ENCODE measurements around the gene CUTA. TPM values are rescaled to one million over a fixed set of nuclear protein-coding genes. Genes with fewer than 3 reads are reported as not detected.

CUTA gene
- total RNA-seq, 1 experiment from 2014 or later = 186 TPM

DNA sequence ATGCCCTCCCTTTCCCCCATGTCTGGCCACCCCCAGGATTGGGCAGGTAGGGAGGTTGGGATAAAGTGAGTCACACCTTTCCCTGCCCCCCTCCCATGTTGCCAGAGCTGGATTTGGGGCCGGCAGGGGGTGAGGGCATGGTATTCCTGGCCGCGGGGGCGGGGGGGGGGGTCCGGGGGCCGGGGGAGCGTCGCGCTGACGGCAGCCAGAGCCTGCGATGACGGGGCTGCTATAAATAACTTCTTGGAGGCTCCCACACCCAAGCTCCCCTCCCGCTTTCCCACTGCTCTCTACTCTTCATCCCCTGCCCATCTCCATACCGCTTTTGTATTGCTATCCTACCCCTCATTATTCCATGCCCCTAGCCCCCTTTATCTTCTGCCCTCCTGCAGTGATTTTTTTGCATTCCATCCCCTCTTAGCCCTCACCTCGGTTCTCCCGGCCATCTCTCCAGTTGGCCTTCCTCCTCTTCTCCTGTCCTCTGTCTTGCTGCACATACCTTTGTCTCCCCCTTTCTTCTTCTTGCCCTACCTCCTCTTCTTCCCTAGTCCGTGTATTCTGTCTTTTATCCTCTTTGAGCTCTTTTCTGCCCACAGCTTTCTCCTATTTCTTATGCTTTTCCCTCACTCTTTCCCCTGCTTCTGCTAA lies 15.8 kb upstream of the CUTA start:
- no TSS peak for BruUV-seq (replicated peaks)
- H3K4me3 ChIP-seq (replicated peaks in 1 of 2; ENCODE audit: low read depth in 1 of 2, low read length in 2 of 2) = peak overlapping the region in 1 of 2 experiments; percentile 8; a peak in 1 of 4 replicates
- ChIA-PET POLR2A (no interaction called here), CTCF (no interaction called here), RAD21 (ENCODE audit: low non-redundant PET in 1 of 2, low total read pairs in 2 of 2, uncharacterized antibody in 2 of 2, unreplicated experiment in 2 of 2) (no interaction called here)
- H3K27me3 ChIP-seq (ENCODE audit: insufficient read depth, low read length) = no peaks in the 10 kb centered on the region
- no peaks in the 10 kb centered on the region for H3K9me3 ChIP-seq (ENCODE audit: control insufficient read depth in 1 of 2, insufficient read depth in 1 of 2, low read depth in 1 of 2, low read length in 2 of 2)
- intact Hi-C loops (cut with micrococcal nuclease) = no loop called here
- peak overlapping the region; percentile 14; the same call in 1 of the 2 replicates for H3K9ac ChIP-seq (ENCODE audit: low read length)
- H3K79me2 ChIP-seq (ENCODE audit: insufficient read depth, low read length) = no peaks in the 10 kb centered on the region
- ATAC-seq (no peak), DNase-seq (ENCODE audit: low read depth, low spot score) (no peak)
- no peaks in the 10 kb centered on the region for H3K9me2 ChIP-seq (ENCODE audit: insufficient read depth)
- peaks cover 2 to 7% of the 10 kb centered on the region in 2 experiments; a peak in 2 of 4 replicates for H3K36me3 ChIP-seq (ENCODE audit: control insufficient read depth in 1 of 2, insufficient read depth in 2 of 2, low read length in 2 of 2)
- TF ChIP-seq, protein P1, sequence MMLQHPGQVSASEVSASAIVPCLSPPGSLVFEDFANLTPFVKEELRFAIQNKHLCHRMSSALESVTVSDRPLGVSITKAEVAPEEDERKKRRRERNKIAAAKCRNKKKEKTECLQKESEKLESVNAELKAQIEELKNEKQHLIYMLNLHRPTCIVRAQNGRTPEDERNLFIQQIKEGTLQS (IDR thresholded peaks at IDR 0.05) = no peak
- no peak for TF ChIP-seq CBX3 (IDR thresholded peaks at IDR 0.05; ENCODE audit: low read depth)
- TF ChIP-seq, protein P2, sequence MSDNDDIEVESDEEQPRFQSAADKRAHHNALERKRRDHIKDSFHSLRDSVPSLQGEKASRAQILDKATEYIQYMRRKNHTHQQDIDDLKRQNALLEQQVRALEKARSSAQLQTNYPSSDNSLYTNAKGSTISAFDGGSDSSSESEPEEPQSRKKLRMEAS (IDR thresholded peaks at IDR 0.05) = no peak
- TF ChIP-seq RAD21 (IDR thresholded peaks at IDR 0.05; ENCODE audit: low read depth) = no peak
- TF ChIP-seq CEBPB (IDR thresholded peaks at IDR 0.05; ENCODE audit: low read depth) = no peak
- TF ChIP-seq EZH2phosphoT487 (IDR thresholded peaks at IDR 0.05; ENCODE audit: borderline replicate concordance) = no peak
- TF ChIP-seq, protein P3, sequence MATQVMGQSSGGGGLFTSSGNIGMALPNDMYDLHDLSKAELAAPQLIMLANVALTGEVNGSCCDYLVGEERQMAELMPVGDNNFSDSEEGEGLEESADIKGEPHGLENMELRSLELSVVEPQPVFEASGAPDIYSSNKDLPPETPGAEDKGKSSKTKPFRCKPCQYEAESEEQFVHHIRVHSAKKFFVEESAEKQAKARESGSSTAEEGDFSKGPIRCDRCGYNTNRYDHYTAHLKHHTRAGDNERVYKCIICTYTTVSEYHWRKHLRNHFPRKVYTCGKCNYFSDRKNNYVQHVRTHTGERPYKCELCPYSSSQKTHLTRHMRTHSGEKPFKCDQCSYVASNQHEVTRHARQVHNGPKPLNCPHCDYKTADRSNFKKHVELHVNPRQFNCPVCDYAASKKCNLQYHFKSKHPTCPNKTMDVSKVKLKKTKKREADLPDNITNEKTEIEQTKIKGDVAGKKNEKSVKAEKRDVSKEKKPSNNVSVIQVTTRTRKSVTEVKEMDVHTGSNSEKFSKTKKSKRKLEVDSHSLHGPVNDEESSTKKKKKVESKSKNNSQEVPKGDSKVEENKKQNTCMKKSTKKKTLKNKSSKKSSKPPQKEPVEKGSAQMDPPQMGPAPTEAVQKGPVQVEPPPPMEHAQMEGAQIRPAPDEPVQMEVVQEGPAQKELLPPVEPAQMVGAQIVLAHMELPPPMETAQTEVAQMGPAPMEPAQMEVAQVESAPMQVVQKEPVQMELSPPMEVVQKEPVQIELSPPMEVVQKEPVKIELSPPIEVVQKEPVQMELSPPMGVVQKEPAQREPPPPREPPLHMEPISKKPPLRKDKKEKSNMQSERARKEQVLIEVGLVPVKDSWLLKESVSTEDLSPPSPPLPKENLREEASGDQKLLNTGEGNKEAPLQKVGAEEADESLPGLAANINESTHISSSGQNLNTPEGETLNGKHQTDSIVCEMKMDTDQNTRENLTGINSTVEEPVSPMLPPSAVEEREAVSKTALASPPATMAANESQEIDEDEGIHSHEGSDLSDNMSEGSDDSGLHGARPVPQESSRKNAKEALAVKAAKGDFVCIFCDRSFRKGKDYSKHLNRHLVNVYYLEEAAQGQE (IDR thresholded peaks at IDR 0.05; ENCODE audit: low read depth) = no peak
- TF ChIP-seq FOSL1 (IDR thresholded peaks at IDR 0.05; ENCODE audit: low read depth) = no peak
- no peak for TF ChIP-seq SRF (IDR thresholded peaks at IDR 0.05; ENCODE audit: low read depth)
- TF ChIP-seq ZNF274 (IDR thresholded peaks at IDR 0.05; ENCODE audit: low read depth, low read length) = no peak
- no peak for TF ChIP-seq ZFX (IDR thresholded peaks at IDR 0.05)
- TF ChIP-seq, protein P4, sequence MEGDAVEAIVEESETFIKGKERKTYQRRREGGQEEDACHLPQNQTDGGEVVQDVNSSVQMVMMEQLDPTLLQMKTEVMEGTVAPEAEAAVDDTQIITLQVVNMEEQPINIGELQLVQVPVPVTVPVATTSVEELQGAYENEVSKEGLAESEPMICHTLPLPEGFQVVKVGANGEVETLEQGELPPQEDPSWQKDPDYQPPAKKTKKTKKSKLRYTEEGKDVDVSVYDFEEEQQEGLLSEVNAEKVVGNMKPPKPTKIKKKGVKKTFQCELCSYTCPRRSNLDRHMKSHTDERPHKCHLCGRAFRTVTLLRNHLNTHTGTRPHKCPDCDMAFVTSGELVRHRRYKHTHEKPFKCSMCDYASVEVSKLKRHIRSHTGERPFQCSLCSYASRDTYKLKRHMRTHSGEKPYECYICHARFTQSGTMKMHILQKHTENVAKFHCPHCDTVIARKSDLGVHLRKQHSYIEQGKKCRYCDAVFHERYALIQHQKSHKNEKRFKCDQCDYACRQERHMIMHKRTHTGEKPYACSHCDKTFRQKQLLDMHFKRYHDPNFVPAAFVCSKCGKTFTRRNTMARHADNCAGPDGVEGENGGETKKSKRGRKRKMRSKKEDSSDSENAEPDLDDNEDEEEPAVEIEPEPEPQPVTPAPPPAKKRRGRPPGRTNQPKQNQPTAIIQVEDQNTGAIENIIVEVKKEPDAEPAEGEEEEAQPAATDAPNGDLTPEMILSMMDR (IDR thresholded peaks at IDR 0.05 in 2 of 3, conservative IDR thresholded peaks at IDR 0.05 in 1 of 3; ENCODE audit: borderline replicate concordance in 1 of 3, insufficient read depth in 1 of 3, low read depth in 2 of 3, low read length in 2 of 3) = no peak
- no peak for TF ChIP-seq POLR2A (IDR thresholded peaks at IDR 0.05; ENCODE audit: borderline replicate concordance, extremely low read depth, insufficient read depth, insufficient read length)
- no peak for TF ChIP-seq EZH2 (IDR thresholded peaks at IDR 0.05)
- no peak for TF ChIP-seq ELF1 (IDR thresholded peaks at IDR 0.05; ENCODE audit: borderline replicate concordance, low read depth)
- no peak for TF ChIP-seq SP1 (IDR thresholded peaks at IDR 0.05; ENCODE audit: low read depth)
- TF ChIP-seq, protein P5, sequence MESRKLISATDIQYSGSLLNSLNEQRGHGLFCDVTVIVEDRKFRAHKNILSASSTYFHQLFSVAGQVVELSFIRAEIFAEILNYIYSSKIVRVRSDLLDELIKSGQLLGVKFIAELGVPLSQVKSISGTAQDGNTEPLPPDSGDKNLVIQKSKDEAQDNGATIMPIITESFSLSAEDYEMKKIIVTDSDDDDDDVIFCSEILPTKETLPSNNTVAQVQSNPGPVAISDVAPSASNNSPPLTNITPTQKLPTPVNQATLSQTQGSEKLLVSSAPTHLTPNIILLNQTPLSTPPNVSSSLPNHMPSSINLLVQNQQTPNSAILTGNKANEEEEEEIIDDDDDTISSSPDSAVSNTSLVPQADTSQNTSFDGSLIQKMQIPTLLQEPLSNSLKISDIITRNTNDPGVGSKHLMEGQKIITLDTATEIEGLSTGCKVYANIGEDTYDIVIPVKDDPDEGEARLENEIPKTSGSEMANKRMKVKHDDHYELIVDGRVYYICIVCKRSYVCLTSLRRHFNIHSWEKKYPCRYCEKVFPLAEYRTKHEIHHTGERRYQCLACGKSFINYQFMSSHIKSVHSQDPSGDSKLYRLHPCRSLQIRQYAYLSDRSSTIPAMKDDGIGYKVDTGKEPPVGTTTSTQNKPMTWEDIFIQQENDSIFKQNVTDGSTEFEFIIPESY (IDR thresholded peaks at IDR 0.05; ENCODE audit: extremely low read depth, insufficient replicate concordance, low read length) = no peak
- no peak for TF ChIP-seq JUND (IDR thresholded peaks at IDR 0.05)
- no peak for TF ChIP-seq EGR1 (IDR thresholded peaks at IDR 0.05; ENCODE audit: low read depth)
- peaks cover 18 to 50% of the 10 kb centered on the region in 2 experiments for H3K4me1 ChIP-seq (ENCODE audit: control insufficient read depth in 1 of 2, insufficient read depth in 2 of 2, low read length in 2 of 2)
- H2AFZ ChIP-seq (ENCODE audit: low read depth, low read length, poor library complexity, severe bottlenecking) = no peak overlapping the region
- H3K27ac ChIP-seq (ENCODE audit: low read depth, low read length) = no peak overlapping the region
- peak overlapping the region; percentile 75 for H3K4me2 ChIP-seq (ENCODE audit: low read length)
- H4K20me1 ChIP-seq (ENCODE audit: insufficient read depth) = no peaks in the 10 kb centered on the region
